Stimulated activated CD8-positive, alpha-beta memory T cell treated with anti-CD3 and anti-CD28 coated beads, Interleukin-15, amount 100 ng/mL, for 24 hours (primary cell): ENCODE results near the gene PBX2.
"Not testable (repeated sequence)": the region's sequence is repeated elsewhere in the genome, so short reads cannot be mapped to it uniquely, and the experiment has no call there.

ENCODE experiments used
- DNase-seq: peaks from one replicate; pipeline ENCODE4 v3.0.0-alpha.2; 2020; ENCODE audit warnings: low read depth

The PBX2 gene

DNA sequence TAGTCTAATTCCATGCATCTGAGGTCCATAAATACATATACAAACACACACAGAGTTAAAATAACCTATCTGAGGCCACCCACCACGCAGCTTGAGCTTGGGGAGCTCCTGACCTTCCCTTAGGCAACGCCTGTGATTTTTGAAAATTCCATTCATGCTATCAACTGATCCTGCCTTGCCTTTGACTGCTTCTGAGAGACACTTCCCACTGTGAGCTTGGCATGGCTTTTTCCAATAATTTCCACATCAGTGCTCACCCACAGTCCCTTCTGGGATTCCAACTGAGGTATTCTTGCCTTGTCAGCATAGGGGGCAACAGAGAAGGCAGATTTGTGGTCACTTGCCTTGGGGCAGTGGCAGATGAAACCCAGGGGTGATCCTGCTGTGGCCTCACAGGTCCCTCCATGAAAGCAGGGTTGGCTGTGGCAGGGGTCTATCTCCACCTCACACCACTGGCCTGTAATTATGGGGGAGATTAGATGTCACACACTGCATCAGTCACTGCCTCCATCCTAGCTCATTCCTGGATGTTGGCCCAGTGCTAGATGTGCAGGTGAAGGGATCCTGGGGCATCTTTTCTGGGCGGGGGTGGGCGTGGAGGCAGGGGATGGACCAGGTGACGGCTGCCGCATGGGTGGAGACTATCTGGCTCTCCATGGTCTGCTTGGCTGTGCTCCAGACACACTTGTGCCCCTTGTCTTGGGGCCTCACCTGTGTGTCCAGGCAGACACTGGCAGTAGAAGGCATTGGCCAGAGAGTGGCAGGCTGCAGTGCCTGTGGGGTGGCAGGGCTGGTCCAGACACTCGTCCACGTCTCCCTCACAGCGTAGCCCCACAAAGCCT lies 13.6 kb upstream of the PBX2 start:
- no peak for DNase-seq

DNA sequence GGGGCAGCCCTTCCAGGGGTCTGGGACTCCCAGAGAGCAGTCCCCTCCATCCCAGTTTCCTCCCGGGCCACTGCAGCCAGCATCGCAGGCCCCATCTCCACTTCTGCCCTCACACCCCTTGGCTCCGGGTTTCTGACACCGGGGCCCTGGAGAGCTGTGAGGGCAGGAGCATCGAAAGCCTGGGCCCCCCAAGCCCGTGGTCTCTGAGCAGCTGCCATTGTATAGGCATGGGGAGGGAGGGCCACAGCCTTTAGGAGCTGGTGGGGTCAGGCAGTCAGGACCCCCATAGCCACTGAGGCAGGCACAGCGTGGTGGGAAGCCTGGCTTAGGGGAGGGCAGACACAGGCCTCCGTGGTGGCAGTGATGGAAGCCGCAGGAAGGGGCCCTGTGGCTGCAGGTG lies 12.2 kb upstream of the PBX2 start:
- DNase-seq: no peak

DNA sequence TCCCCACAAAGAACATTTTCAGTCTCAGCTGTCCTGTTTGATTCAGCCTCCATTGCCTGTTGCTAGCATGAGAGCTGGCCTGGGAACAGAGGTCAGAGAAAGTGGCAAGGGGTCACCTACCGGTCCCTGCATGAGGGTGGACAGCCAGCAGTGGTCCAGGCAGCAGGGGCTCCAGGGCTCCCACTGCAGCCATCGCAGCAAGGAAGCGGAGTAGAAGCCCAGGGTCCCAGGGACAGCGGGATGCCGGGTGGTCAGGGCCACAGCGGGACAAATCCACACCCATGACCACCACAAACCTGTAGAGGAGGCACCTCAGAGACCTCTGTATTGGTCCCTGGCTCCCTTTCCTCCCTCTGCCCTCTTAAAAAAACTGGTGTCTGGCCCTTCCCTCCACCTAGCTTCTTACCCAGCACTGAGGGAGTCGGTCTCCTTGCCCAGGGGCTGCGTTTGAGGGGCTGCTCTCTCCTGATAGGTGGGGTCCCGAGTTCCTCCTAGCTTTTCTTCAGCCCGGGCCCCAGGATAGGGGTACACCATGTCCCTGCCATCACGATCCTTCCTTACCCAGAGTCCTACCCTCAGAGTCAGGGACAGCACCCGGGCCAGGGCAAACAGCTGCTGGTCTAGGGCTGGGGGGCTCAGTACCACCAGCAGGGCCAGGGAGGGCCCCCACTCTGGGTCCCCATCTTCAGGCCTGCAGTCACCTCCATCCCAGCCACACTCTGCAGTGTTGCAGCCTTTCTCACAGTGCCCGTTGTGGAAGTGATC lies 10.9 kb upstream of the PBX2 start:
- DNase-seq: no peak

DNA sequence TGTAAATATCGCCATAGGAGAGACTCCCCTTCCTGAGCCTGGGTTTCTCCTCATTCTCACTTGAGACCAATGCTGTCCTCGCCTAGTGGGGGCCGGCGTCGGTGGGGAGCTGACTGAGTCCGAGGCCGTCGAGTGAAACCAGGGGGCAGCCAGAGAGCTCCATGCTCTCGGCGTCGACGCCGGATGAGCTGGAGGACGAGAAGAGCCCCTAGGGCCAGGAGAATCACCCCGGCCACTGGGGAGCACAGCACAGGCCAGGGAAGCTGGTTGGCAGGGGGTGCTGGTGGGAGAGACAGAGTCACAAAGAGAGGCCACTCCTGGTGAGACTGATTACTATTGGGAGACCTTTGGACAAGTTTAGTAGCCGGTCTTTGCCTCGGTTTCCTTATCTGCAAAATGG lies 8.9 kb upstream of the PBX2 start:
- no peak for DNase-seq

GRCh38 chr6:32198345-32198696 lies 8.3 kb upstream of the PBX2 start:
- DNase-seq: no peak

GRCh38 chr6:32196682-32197616 lies 6.9 kb upstream of the PBX2 start:
- no peak for DNase-seq

DNA sequence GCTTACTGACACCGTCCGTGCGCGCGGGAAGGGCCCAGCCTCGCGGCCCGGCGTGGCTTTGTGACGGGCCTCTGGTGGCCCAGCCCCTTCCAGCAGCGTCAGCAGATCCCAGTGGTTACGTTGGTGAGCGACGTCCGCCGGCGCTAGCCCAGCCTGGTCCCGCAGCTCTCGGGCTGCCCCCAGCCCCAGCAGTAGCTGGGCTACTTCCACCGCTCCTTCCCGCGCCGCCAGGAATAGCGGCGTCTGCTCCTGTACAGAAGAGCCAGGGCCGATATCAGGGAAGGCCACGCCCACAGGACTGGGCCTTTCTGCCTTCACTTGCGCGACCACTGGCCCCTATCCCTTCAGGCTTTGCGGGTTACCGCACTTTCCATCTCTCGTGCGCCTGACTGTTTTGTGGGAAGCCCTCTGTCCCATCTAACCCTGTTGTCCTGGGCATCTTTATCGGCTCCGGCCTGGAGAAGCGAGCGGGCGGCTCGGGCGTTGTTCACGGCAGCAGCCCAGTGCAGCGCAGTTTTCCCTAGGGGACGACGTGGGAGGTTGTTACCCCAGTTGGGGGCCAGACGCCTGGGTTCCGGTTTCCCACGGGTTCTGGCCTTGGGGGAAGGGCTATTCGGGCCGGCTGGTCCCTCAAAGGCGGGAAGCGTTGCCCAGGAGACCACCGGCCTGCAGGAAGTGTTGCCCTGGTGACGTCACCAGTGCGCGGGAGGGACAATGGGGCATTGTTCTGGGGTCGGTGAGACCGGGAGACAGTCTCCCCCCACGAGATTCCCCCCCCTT lies 6.1 kb upstream of the PBX2 start:
- peak; percentile 42 for DNase-seq

- DNase-seq: peak; percentile 100
These were observed 5.6 kb upstream of the PBX2 start for GRCh38 chr6:32195652-32195901.

DNA sequence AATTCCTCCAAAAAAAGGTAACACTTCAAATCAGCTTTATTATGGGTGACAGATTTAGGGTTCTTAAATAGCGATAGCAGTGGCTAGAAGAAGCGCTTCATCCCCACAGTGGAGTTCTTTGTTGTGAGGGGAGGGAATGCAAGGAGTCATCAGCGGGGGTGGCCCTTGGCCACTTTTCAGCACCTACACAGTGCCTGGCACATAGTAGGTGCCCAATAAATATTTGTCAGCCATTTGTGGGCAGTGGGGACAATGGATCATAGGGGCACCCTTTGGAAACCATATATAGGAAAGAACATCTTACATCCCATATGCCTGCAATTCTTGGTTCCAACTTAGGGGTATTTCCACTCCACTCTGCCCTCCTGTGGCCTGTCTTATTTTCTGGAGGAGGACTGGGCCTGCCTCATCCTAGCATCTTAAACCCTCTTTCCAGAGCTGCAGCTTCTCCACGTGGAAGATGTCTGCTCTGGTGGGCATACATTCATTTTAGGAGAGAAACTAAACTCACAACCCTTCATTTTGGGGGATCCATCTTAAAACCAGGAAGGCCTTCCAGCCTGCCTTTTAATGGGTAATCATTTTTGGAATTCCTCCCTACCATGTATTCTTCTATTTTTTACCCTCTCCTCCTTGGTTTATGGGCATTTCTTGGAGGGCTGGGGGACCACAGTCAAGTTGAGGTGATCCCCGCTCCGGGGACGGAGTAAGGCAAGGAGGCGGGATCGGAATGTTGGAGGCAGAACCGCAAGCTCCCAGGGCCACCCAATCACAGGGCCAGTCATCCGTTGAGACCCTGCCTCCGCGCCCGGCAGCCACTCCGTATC lies 5.0 kb upstream of the PBX2 start:
- DNase-seq: no peak

- DNase-seq: no peak
These were observed 4.4 kb upstream of the PBX2 start for GRCh38 chr6:32194388-32194787.

DNA sequence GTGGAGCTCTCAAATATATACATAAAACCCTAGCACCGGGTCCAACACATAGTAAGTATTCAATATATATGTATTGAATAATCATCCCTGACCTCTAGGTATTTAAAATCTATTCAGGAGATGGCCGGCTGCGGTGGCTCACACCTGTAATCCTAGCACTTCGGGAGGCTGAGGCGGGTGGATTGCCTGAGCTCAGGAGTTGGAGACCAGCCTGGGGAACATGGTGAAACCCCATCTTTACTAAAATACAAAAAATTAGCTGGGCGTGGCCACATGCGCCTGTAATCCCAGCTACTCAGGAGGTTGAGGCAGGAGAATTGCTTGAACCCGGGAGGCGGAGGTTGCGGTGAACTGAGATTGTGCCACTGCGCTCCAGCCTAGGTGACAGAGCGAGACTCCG lies 3.1 kb upstream of the PBX2 start:
- DNase-seq: not testable (repeated sequence)

DNA sequence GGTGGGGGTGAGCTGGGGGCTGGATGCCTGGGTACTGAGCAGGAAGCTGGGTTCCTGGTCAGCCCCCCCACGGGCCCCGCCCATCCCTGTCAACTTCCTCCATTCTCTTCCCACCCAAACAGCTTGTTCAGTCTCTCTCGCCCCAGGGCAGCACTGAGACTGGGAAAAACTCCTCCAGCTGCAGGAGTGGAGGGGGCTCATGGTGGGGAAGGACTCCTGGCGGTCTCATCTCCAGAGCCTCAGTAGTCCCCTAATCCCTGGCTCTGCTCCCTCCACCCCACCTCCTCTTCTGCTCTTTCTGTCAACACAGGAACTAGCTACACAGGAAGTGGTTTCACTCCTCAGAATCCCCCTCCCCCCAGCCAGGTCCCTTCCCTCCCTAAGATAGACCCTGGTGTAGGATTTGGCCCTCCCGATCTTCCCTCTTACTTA lies 2.6 kb upstream of the PBX2 start, which contains the start of gene GPSM3:
GPSM3 (minus strand) TSS at position 36 of the 432 bp plus-strand sequence. CDS start 130 bp downstream, outside the sequence.
- DNase-seq: no peak

DNA sequence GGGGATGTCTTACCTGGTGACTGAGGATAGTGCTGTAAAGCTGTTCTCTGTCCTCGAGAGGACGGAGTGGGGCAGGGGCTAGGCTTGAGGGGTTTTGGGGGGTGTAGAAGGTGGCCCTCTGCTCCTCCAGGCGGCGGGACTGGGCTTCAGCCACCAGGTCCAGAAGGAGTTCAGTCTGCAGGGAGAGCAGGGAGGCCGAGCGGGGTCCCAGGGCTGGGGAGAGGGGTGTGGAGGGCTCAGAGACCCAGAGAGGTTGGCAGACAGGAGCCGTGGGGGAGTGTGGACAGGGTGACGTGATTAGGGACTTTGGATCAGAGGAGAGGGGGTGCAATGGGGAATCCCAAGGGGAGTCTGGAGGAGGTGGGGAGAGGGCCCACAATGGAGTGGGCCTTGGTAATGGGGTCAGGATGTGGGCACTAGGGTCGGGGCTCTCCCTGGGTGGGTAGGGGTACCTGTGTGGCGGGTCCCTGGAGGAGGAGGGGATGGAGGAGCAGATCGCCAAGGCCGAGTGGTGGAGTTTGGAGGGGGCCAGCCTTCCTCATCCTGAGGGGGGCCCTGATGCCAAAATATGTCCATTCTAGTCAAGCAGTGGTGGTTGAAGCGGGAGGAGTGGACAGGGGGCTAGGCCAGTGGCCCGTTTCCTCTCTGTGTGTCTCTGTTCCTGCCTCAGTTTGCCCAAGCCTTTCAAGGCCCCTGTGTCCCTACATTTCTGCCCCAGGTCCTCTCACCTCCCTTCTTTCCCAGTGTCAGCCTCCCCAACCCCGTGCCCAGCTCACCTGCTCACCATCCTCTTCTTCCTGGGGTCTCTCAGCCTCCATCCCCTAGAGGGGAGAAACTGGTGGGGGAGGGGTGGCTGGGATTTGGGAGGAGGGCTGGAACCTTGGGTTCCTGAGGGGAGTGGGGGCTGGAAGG lies 1.9 kb upstream of the PBX2 start:
- DNase-seq: no peak

DNA sequence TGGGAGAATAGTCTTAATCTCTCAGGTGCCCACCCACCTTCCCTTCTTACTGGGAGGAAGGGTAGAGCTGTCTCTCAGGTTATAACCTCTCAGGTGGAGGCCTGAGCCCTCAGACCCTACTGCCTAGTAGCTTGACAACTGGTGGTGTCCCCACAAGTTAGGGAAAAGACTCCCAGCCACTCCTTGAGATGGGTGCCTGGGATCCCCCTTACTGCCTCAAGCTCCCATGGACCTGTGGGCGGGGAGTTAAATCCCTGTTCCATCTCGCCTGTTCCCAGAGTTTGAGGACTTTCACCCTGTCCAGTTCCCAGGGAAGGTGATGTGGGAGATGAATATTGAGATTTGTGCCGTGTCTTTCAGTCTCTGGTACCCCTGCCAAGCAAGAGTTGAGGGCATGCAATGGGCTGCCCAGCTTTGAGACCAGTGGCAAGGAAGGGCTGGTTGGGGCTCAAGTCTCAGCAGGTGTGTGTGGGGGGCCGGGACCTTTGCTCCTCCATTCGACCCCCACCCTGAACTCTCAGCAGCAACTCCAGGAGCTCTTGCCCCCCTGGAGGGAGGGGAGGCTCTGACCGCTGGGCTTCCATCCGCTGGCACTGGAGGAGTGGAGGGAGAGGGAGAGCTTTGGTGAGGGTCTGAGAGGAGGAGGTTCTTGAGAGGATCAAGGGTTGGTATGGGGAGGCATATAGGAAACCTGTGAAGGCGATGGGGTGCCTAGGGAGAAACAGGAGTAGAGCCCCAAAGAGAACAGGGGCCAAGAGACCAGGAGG lies 1.1 kb upstream of the PBX2 start:
- no peak for DNase-seq

GRCh38 chr6:32189742-32190053 lies 304 bp downstream of the PBX2 start:
- no peak for DNase-seq

- no peak for DNase-seq
These were observed 797 bp downstream of the PBX2 start for GRCh38 chr6:32189069-32189741.

- no peak for DNase-seq
These were observed 1.5 kb downstream of the PBX2 start for GRCh38 chr6:32188381-32189068.
